Choroid plexus epithelial cell (primary cell): ENCODE measurements around the gene SPTAN1.

ENCODE experiments used
- DNase-seq: peaks from one replicate; pipeline ENCODE4 v3.0.0-alpha.2; 2010; ENCODE audit warnings: low read depth
- H3K4me3 ChIP-seq: 2 replicates; pipeline ENCODE4 v1.5.1; 2011; ENCODE audit warnings: low read depth, mild to moderate bottlenecking, control low read depth, low read length, moderate library complexity
- CTCF ChIP-seq: conservative IDR thresholded peaks from 2 replicates; pipeline ENCODE4 v1.5.1; 2011; ENCODE audit warnings: low read depth, mild to moderate bottlenecking, control low read depth, inconsistent platforms, low read length, moderate library complexity

Gene SPTAN1

DNA sequence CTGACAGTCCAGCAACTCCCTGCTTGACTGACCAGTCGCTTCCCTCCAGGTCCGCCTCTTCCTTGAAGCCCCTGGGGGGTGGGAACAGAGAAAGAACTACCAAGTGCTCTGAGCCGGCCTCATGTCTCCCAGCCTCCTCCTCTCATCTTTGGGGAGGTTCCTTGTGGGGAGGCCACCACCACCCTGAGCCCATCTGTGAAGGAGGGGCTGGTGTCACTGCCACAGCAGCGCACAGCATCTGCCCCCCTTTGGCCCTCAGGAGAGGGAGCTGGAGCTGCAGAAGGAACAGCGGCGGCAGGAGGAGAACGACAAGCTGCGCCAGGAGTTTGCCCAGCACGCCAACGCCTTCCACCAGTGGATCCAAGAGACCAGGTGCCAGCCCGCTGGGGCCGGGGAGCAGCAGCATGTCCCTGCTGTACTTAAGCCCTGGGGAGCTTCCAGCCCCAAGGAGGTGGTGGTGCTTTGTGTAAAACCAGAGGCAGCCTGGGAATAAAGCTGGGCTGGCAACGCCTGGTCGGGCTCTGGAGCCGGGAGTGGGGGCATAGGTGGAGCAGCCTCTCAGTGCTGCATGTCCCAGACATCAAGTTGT, 74.8 kb downstream of the SPTAN1 start:
- no peak for DNase-seq
- no peak for TF ChIP-seq CTCF
- H3K4me3 ChIP-seq: no peak overlapping the region

GRCh38 chr9:128627906-128628305, 75.5 kb downstream of the SPTAN1 start:
- no peak for DNase-seq
- H3K4me3 ChIP-seq: no peak overlapping the region
- no peak for TF ChIP-seq CTCF

DNA sequence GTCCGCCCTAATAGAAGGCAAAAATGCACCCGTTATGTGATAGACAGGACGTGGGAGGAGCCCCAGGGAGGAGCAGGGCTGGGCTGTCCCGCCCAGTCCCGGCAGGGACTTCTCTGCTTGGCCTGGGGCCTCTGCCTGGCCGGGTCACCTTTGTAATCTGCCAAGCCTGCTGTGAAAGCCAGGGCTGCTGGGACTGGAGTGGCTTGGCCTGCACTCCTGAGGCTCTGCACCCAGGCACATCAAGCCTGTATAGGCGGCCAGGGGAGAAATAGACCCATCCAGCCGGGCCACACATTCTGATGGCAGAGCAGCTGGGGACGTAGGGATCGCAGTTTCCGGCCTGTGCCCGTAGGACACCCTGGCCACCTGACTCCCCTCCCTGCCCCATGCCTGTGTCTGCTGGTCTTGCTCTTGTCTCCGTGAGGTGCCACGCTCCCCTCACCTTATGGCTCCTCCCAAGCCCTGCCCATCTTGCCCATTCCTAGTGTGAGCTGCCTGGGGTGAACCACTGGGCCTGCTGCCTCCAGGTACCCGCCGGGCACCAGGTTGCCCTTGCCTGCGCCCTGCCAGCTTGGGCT, 76.2 kb downstream of the SPTAN1 start:
- no peak for TF ChIP-seq CTCF
- no peak overlapping the region for H3K4me3 ChIP-seq
- DNase-seq: peak; percentile 18

- H3K4me3 ChIP-seq: no peak overlapping the region
- no peak for TF ChIP-seq CTCF
- DNase-seq: no peak
Measured at GRCh38 chr9:128629136-128629535, 76.7 kb downstream of the SPTAN1 start.

- DNase-seq: no peak
- no peak overlapping the region for H3K4me3 ChIP-seq
- no peak for TF ChIP-seq CTCF
Measured at GRCh38 chr9:128629852-128630545, 77.6 kb downstream of the SPTAN1 start.

DNA sequence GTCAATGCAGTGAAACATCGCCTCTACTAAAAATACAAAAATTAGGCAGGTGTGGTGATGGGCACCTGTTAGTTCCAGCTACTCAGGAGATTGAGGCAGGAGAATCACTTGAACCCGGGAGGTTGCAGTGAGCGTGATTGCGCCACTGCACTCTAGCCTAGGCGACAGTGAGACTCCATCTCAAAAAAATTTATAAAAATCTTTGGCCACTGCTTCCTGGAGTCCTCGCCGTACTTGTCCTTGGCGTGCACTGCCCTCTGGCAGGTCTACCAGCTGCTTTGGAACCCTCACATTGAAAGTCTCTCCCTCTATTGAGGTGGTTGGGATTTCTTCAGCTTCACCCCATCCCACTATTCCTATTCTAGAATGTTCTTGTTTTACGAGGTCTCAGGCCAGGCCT, 79.2 kb downstream of the SPTAN1 start:
- TF ChIP-seq CTCF: no peak
- no peak overlapping the region for H3K4me3 ChIP-seq
- DNase-seq: no peak

GRCh38 chr9:128632066-128632465, 79.7 kb downstream of the SPTAN1 start:
- TF ChIP-seq CTCF: no peak
- no peak overlapping the region for H3K4me3 ChIP-seq

More at GRCh38 chr9:128632066-128632465, 79.7 kb downstream of the SPTAN1 start:
- DNase-seq: no peak
